Ishikawa (cell line): ENCODE results near the gene DPYSL4.

Experiments
- CEBPB ChIP-seq: IDR thresholded peaks from 2 replicates; pipeline ENCODE4 v1.6.1; 2012
- CREB1 ChIP-seq: IDR thresholded peaks from 2 replicates; pipeline ENCODE4 v1.6.1; 2012; ENCODE audit warnings: low read depth
- EGR1 ChIP-seq: IDR thresholded peaks from 2 replicates; pipeline ENCODE4 v1.6.1; 2012
- EP300 ChIP-seq: IDR thresholded peaks from 2 replicates; pipeline ENCODE4 v1.6.1; 2012; ENCODE audit warnings: borderline replicate concordance
- FOXM1 ChIP-seq: IDR thresholded peaks from 2 replicates; pipeline ENCODE4 v1.6.1; 2012; ENCODE audit warnings: low read depth, borderline replicate concordance
- NFIC ChIP-seq: IDR thresholded peaks from 2 replicates; pipeline ENCODE4 v1.6.1; 2012
- RAD21 ChIP-seq: IDR thresholded peaks from 2 replicates; pipeline ENCODE4 v1.6.1; 2012; ENCODE audit warnings: low read depth
- REST ChIP-seq: IDR thresholded peaks from 2 replicates; pipeline ENCODE4 v1.6.1; 2012; ENCODE audit warnings: low read depth, mild to moderate bottlenecking
- TAF1 ChIP-seq: IDR thresholded peaks from 2 replicates; pipeline ENCODE4 v1.6.1; 2012; ENCODE audit warnings: low read depth, mild to moderate bottlenecking
- TCF12 ChIP-seq: IDR thresholded peaks from 2 replicates; pipeline ENCODE4 v1.6.1; 2012; ENCODE audit warnings: low read depth
- TEAD4 ChIP-seq: IDR thresholded peaks from 2 replicates; pipeline ENCODE4 v1.6.1; 2012
- USF1 ChIP-seq: IDR thresholded peaks from 2 replicates; pipeline ENCODE4 v1.6.1; 2012
- YY1 ChIP-seq: IDR thresholded peaks from 2 replicates; pipeline ENCODE4 v1.6.1; 2012; ENCODE audit warnings: low read depth
- ZBTB7A ChIP-seq: IDR thresholded peaks from 2 replicates; pipeline ENCODE4 v1.6.1; 2012; ENCODE audit warnings: low read depth
- TF ChIP-seq, protein P1 (sequence below): IDR thresholded peaks from 2 replicates; pipeline ENCODE4 v1.6.1; 2012

DPYSL4 gene

GRCh38 chr10:132198068-132198370 lies 11.3 kb downstream of the DPYSL4 start:
- TF ChIP-seq, protein P1, sequence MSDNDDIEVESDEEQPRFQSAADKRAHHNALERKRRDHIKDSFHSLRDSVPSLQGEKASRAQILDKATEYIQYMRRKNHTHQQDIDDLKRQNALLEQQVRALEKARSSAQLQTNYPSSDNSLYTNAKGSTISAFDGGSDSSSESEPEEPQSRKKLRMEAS = no peak
- TF ChIP-seq EP300 = no peak
- no peak for TF ChIP-seq NFIC
- TF ChIP-seq YY1 = no peak
- no peak for TF ChIP-seq RAD21
- TF ChIP-seq EGR1 = no peak
- TF ChIP-seq TCF12 = no peak
- TF ChIP-seq ZBTB7A = no peak
- TF ChIP-seq CREB1 = no peak
- TF ChIP-seq TAF1 = no peak
- no peak for TF ChIP-seq TEAD4
- TF ChIP-seq CEBPB = no peak
- TF ChIP-seq REST = no peak
- no peak for TF ChIP-seq USF1
- no peak for TF ChIP-seq FOXM1

- no peak for TF ChIP-seq YY1
- TF ChIP-seq NFIC = no peak
- TF ChIP-seq, protein P1 = no peak
- TF ChIP-seq CEBPB = no peak
- no peak for TF ChIP-seq USF1
- no peak for TF ChIP-seq TAF1
- TF ChIP-seq TCF12 = no peak
- TF ChIP-seq REST = no peak
- no peak for TF ChIP-seq RAD21
- TF ChIP-seq CREB1 = no peak
- no peak for TF ChIP-seq ZBTB7A
- TF ChIP-seq EP300 = no peak
- TF ChIP-seq TEAD4 = no peak
- no peak for TF ChIP-seq FOXM1
- TF ChIP-seq EGR1 = no peak
Measured at GRCh38 chr10:132198381-132199181, 11.8 kb downstream of the DPYSL4 start.

GRCh38 chr10:132199268-132199853 lies 12.6 kb downstream of the DPYSL4 start:
- no peak for TF ChIP-seq USF1
- no peak for TF ChIP-seq CEBPB
- TF ChIP-seq NFIC = no peak
- no peak for TF ChIP-seq FOXM1
- no peak for TF ChIP-seq TCF12
- TF ChIP-seq RAD21 = no peak
- TF ChIP-seq CREB1 = no peak
- TF ChIP-seq, protein P1 = no peak

- TF ChIP-seq TEAD4 (no peak), YY1 (no peak), EGR1 (no peak), RAD21 (no peak), TCF12 (no peak), CREB1 (no peak), CEBPB (no peak), REST (no peak), ZBTB7A (no peak), USF1 (no peak), EP300 (no peak), FOXM1 (no peak), TAF1 (no peak), NFIC (no peak)
- TF ChIP-seq, protein P1 = no peak
Measured at GRCh38 chr10:132199854-132200311, 13.1 kb downstream of the DPYSL4 start.
